ENCODE data around the gene FOXP1. TPM values are rescaled to one million over a fixed set of nuclear protein-coding genes. Genes with fewer than 3 reads are reported as not detected.

The FOXP1 gene
- total RNA-seq, 4 donors from 2014 or later: 13.2 to 46.6 (median 29.2) TPM

GRCh38 chr3:71510510-71510909 is 73.0 kb downstream of the FOXP1 start:
- no peak for ATAC-seq
- Histone ChIP-seq H3K27me3 (no peaks in the 10 kb centered on the region), H3K27ac (no peak overlapping the region), H3K9me3 (no peaks in the 10 kb centered on the region), H3K36me3 (no peaks in the 10 kb centered on the region), H3K4me1 (peaks cover 7 to 11% of the 10 kb centered on the region in 2 donors), H3K4me3 (no peak overlapping the region)
- in situ Hi-C loops (cut with MboI; ENCODE audit: low sequenced_read_pairs in 4 of 4) (no loop called here), intact Hi-C loops (cut with DNase I; ENCODE audit: low total_unique reads) (no loop called here)
- TF ChIP-seq POLR2A (IDR thresholded peaks at IDR 0.05): no peak
- TF ChIP-seq CTCF (IDR thresholded peaks at IDR 0.05 in 4 of 5, conservative IDR thresholded peaks at IDR 0.05 in 1 of 5): no peak
- no peak for DNase-seq

- in situ Hi-C loops (cut with MboI; ENCODE audit: low sequenced_read_pairs in 4 of 4): no loop called here
- intact Hi-C loops (cut with DNase I; ENCODE audit: low total_unique reads): no loop called here
- no peak for DNase-seq
- Histone ChIP-seq H3K27ac (no peak overlapping the region), H3K27me3 (no peaks in the 10 kb centered on the region), H3K36me3 (no peaks in the 10 kb centered on the region), H3K9me3 (no peaks in the 10 kb centered on the region), H3K4me1 (peaks cover 7 to 11% of the 10 kb centered on the region in 2 donors), H3K4me3 (no peak overlapping the region)
- no peak for TF ChIP-seq CTCF (IDR thresholded peaks at IDR 0.05 in 4 of 5, conservative IDR thresholded peaks at IDR 0.05 in 1 of 5)
- no peak for TF ChIP-seq POLR2A (IDR thresholded peaks at IDR 0.05)
- no peak for ATAC-seq
Observed at GRCh38 chr3:71509066-71509465, 74.5 kb downstream of the FOXP1 start.

DNA sequence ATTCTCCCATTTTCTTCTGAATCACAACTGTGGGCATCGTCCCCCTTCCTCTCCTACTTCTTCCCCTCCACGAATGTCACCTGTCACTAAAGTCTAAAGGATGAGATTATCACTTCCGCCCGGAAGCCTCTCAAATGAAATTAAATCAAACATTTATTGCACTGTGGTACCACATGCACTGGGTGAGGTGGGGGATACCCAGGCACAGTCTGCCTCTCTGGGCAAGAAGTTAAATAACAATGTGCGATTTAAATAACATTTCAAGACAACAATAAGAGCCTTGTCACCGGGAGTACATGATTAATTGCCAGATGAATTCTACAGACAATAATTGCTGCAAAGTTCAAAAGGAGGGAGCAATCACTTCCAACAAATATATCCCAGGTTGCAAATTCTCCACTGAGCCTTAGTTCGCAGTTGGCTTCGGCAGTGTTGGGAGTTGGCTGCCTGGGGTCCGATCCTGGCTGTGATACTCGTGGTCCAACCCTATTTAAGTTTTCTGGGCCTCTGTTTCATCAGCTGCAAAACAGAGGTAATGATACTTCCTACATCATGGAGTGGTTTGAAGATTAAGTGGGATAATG is 77.7 kb downstream of the FOXP1 start:
- H3K36me3 ChIP-seq: no peaks in the 10 kb centered on the region
- in situ Hi-C loops (cut with MboI; ENCODE audit: low sequenced_read_pairs in 4 of 4): no loop called here
- H3K27ac ChIP-seq: no peak overlapping the region
- no peaks in the 10 kb centered on the region for H3K27me3 ChIP-seq
- TF ChIP-seq CTCF (IDR thresholded peaks at IDR 0.05 in 4 of 5, conservative IDR thresholded peaks at IDR 0.05 in 1 of 5) (no peak), POLR2A (IDR thresholded peaks at IDR 0.05) (no peak)
- no peak for DNase-seq
- no peak overlapping the region for H3K4me3 ChIP-seq
- ATAC-seq: no peak
- intact Hi-C loops (cut with DNase I; ENCODE audit: low total_unique reads): no loop called here
- peaks cover 7 to 10% of the 10 kb centered on the region in 2 donors for H3K4me1 ChIP-seq
- no peaks in the 10 kb centered on the region for H3K9me3 ChIP-seq

GRCh38 chr3:71504250-71505036 is 79.1 kb downstream of the FOXP1 start:
- DNase-seq: no peak
- in situ Hi-C loops (cut with MboI; ENCODE audit: low sequenced_read_pairs in 4 of 4): no loop called here
- Histone ChIP-seq H3K36me3 (no peaks in the 10 kb centered on the region), H3K4me3 (no peak overlapping the region), H3K9me3 (no peaks in the 10 kb centered on the region), H3K4me1 (peaks cover 7 to 9% of the 10 kb centered on the region in 2 donors), H3K27ac (no peak overlapping the region), H3K27me3 (no peaks in the 10 kb centered on the region)
- TF ChIP-seq CTCF (IDR thresholded peaks at IDR 0.05 in 4 of 5, conservative IDR thresholded peaks at IDR 0.05 in 1 of 5): no peak
- no peak for TF ChIP-seq POLR2A (IDR thresholded peaks at IDR 0.05)
- peak in 1 of 2 donors; percentile 56 for ATAC-seq
- intact Hi-C loops (cut with DNase I; ENCODE audit: low total_unique reads): no loop called here
